Measurements from ENCODE around the gene TMEM53. TPM values are rescaled to one million over a fixed set of nuclear protein-coding genes. Genes with fewer than 3 reads are reported as not detected.

The TMEM53 gene
- total and polyA plus RNA-seq, 2 of the 8 experiments (the other 6 are each of a cell fraction or from before 2014, with no cell fraction given), result 6.7 to 27.9 TPM

DNA sequence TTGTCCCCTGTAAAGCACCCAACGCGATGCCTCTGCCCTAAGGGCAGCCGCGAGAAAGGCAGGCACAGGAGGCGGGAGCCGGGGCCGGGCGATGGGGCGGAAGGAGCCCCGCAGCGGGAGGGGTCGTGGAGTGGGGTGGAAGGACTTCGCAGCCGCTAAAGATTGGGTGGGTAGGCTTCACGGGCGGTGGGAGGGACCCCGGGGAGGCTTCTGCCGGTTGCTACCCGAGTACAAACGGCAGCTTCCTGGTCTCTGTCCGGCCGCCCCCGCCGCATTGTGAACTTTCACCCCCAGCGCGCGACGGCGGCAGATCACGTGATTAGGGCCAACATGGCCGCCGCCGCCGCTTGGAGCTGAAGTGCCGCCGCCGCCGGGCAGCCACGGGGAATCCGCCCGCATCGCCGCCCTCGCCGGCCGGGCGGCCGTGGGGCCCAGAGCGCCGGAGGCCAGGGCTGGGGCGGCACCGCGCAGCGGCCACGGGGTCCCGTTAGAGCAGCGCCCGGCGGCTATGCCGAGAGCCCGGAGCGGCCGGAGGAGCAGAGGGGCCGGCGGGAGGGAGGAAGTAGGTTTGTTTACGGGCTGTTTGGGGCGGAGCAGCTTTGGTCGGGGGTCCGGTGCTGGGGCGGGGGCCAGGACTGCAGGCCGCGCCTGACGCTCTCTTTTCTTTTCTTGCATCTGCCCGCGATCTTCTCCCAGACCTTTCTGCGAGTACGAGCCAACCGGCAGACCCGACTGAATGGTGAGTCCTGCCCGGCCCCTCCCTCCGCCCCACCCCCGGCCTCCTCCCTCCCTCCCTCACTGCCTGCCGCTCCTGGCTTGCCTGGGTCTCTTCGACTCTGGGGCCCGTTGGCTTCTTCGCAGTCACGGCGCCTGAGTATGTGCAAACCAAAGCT, 42.4 kb downstream of the TMEM53 start (continued):
- TF ChIP-seq CHD2 (IDR thresholded peaks at IDR 0.05; ENCODE audit: low read length) (no peak; the same call in 1 of the 2 replicates), RXRA (IDR thresholded peaks at IDR 0.05; ENCODE audit: insufficient read depth, low read depth, low read length) (no peak), GABPA (IDR thresholded peaks at IDR 0.05; ENCODE audit: borderline replicate concordance, insufficient read depth, low read length) (no peak), PHF8 (conservative IDR thresholded peaks at IDR 0.05; ENCODE audit: low read depth, low read length) (peak; percentile 94), BCL11A (IDR thresholded peaks at IDR 0.05; ENCODE audit: low read depth in 2 of 2, low read length in 2 of 2) (no peak), CBX5 (IDR thresholded peaks at IDR 0.05; ENCODE audit: low read depth, low read length) (no peak), JUN (IDR thresholded peaks at IDR 0.05; ENCODE audit: low read depth, low read length) (no peak)
- TF ChIP-seq, protein P1, sequence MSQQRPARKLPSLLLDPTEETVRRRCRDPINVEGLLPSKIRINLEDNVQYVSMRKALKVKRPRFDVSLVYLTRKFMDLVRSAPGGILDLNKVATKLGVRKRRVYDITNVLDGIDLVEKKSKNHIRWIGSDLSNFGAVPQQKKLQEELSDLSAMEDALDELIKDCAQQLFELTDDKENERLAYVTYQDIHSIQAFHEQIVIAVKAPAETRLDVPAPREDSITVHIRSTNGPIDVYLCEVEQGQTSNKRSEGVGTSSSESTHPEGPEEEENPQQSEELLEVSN (IDR thresholded peaks at IDR 0.05), result no peak
- TF ChIP-seq, protein P2, sequence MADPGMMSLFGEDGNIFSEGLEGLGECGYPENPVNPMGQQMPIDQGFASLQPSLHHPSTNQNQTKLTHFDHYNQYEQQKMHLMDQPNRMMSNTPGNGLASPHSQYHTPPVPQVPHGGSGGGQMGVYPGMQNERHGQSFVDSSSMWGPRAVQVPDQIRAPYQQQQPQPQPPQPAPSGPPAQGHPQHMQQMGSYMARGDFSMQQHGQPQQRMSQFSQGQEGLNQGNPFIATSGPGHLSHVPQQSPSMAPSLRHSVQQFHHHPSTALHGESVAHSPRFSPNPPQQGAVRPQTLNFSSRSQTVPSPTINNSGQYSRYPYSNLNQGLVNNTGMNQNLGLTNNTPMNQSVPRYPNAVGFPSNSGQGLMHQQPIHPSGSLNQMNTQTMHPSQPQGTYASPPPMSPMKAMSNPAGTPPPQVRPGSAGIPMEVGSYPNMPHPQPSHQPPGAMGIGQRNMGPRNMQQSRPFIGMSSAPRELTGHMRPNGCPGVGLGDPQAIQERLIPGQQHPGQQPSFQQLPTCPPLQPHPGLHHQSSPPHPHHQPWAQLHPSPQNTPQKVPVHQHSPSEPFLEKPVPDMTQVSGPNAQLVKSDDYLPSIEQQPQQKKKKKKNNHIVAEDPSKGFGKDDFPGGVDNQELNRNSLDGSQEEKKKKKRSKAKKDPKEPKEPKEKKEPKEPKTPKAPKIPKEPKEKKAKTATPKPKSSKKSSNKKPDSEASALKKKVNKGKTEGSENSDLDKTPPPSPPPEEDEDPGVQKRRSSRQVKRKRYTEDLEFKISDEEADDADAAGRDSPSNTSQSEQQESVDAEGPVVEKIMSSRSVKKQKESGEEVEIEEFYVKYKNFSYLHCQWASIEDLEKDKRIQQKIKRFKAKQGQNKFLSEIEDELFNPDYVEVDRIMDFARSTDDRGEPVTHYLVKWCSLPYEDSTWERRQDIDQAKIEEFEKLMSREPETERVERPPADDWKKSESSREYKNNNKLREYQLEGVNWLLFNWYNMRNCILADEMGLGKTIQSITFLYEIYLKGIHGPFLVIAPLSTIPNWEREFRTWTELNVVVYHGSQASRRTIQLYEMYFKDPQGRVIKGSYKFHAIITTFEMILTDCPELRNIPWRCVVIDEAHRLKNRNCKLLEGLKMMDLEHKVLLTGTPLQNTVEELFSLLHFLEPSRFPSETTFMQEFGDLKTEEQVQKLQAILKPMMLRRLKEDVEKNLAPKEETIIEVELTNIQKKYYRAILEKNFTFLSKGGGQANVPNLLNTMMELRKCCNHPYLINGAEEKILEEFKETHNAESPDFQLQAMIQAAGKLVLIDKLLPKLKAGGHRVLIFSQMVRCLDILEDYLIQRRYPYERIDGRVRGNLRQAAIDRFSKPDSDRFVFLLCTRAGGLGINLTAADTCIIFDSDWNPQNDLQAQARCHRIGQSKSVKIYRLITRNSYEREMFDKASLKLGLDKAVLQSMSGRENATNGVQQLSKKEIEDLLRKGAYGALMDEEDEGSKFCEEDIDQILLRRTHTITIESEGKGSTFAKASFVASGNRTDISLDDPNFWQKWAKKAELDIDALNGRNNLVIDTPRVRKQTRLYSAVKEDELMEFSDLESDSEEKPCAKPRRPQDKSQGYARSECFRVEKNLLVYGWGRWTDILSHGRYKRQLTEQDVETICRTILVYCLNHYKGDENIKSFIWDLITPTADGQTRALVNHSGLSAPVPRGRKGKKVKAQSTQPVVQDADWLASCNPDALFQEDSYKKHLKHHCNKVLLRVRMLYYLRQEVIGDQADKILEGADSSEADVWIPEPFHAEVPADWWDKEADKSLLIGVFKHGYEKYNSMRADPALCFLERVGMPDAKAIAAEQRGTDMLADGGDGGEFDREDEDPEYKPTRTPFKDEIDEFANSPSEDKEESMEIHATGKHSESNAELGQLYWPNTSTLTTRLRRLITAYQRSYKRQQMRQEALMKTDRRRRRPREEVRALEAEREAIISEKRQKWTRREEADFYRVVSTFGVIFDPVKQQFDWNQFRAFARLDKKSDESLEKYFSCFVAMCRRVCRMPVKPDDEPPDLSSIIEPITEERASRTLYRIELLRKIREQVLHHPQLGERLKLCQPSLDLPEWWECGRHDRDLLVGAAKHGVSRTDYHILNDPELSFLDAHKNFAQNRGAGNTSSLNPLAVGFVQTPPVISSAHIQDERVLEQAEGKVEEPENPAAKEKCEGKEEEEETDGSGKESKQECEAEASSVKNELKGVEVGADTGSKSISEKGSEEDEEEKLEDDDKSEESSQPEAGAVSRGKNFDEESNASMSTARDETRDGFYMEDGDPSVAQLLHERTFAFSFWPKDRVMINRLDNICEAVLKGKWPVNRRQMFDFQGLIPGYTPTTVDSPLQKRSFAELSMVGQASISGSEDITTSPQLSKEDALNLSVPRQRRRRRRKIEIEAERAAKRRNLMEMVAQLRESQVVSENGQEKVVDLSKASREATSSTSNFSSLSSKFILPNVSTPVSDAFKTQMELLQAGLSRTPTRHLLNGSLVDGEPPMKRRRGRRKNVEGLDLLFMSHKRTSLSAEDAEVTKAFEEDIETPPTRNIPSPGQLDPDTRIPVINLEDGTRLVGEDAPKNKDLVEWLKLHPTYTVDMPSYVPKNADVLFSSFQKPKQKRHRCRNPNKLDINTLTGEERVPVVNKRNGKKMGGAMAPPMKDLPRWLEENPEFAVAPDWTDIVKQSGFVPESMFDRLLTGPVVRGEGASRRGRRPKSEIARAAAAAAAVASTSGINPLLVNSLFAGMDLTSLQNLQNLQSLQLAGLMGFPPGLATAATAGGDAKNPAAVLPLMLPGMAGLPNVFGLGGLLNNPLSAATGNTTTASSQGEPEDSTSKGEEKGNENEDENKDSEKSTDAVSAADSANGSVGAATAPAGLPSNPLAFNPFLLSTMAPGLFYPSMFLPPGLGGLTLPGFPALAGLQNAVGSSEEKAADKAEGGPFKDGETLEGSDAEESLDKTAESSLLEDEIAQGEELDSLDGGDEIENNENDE (IDR thresholded peaks at IDR 0.05; ENCODE audit: insufficient replicate concordance, low read length), result no peak

All from H1 (cell line).